ENCODE measurements around the gene CDC42BPA. TPM values are rescaled to one million over a fixed set of nuclear protein-coding genes. Genes with fewer than 3 reads are reported as not detected.

The CDC42BPA gene
- total and polyA plus RNA-seq, 2 experiments from 2014 or later: 28.6 to 39.1 TPM

DNA sequence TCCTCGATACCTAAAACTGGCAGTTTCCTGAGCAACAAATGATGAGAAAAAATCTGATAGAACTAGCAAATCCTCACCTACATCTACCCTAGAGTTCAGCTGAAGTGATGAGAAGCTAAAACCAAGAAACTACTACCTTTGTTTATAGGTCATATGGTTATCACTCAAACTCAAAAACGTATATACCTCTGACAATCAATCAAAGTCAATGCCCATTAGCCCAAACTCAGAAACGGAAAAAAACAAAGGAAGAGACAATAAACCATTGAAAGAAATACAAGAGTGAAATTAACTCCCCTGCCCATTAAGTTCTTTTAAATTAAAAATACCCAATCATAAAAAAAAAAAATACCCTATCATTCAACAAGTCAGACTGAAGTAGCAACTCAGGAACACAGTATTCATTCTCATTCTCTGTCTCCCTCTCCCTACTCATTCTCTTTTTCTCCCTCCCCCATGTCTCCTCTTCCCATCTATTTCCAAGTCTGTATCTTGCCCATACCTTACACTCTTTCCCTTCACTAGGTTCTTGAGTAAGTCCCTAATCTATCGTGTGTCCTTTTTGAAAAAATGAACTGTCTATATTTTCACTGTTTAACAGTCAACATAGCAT, 6.8 kb downstream of the CDC42BPA start:
- H3K4me2 ChIP-seq (ENCODE audit: unreplicated experiment): no peak overlapping the region
- H3K9ac ChIP-seq: no peak overlapping the region
- H2AFZ ChIP-seq: no peak overlapping the region
- H3F3A ChIP-seq (ENCODE audit: insufficient read depth): 0 out of 2 replicates have a peak, but pooled peaks cover 5% of the 10 kb centered on the region
- no peak for TF ChIP-seq EZH2 (IDR thresholded peaks at IDR 0.05; ENCODE audit: insufficient read depth, poor library complexity, severe bottlenecking)
- TF ChIP-seq EZH2phosphoT487 (IDR thresholded peaks at IDR 0.05; ENCODE audit: insufficient read depth, low read depth): no peak
- H3K36me3 ChIP-seq (ENCODE audit: low read depth): no peaks in the 10 kb centered on the region
- peaks cover 100% of the 10 kb centered on the region for H3K79me2 ChIP-seq (ENCODE audit: insufficient read depth)
- no peaks in the 10 kb centered on the region for H3K9me3 ChIP-seq (ENCODE audit: low read depth)
- 83 to 86% methylated on average over 4 of the region's 4 CpGs for WGBS, 2 experiments (ENCODE audit: low coverage in 1 of 2, low lambda C conversion rate in 2 of 2, missing lambda C conversion rate in 2 of 2)
- in situ Hi-C loops (cut with MboI): no loop called here
- H3K4me1 ChIP-seq (ENCODE audit: insufficient read depth): peaks cover 24% of the 10 kb centered on the region
- no peak for DNase-seq
- H4K20me1 ChIP-seq (ENCODE audit: insufficient read depth): peaks cover 10% of the 10 kb centered on the region; the same call in 1 of the 2 replicates
- no peaks in the 10 kb centered on the region for H3K9me2 ChIP-seq (ENCODE audit: insufficient read depth)
- H3K4me3 ChIP-seq: no peak overlapping the region
- no peak overlapping the region for H3K27ac ChIP-seq
- no peaks in the 10 kb centered on the region for H3K27me3 ChIP-seq (replicated peaks; ENCODE audit: insufficient read depth)

DNA sequence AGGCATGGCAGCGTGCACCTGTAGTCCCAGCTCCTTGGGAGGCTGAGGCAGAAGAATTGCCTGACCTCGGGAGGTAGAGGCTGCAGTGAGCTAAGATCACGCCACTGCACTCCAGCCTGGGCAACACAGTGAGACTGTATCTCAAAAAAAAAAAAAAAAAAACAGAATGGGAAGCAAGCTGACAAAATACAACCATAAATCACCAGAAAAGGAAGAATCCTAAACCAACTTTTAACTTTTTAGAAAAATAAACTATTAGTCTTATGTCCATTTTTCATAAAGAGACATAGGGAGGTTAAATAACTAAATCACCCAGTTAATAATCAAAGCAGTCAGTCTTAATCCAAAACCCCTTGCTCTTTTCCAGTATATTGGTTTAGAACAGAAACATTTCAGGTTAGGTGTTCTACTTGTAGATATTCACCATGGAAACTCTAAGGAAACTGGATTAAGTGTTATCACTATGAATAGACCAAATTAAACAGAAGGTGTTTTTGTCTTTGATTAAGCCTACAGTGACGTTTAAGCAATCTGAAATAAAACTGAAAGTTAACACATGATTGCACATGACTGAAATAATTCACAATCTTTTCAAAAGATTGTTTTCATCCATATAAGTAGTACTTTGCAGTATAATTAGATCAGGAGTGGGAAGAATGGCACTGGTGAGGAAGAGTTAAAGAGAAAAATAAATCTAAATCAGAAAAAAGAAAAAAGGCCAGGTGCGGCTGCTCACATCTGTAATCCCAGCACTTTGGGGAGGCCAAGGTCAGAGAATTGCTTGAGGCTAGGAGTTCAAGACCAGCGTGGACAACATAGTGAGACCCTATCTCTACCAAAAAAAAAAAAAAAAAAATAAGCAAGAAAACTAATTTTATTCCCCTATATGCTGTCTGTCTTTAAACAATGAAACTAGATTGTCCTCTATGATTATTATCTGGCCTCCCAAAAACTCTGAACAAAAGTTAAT, 9.6 kb downstream of the CDC42BPA start:
- no peaks in the 10 kb centered on the region for H3K9me2 ChIP-seq (ENCODE audit: insufficient read depth)
- no peaks in the 10 kb centered on the region for H3K36me3 ChIP-seq (ENCODE audit: low read depth)
- peaks cover 17% of the 10 kb centered on the region; the same call in 1 of the 2 replicates for H4K20me1 ChIP-seq (ENCODE audit: insufficient read depth)
- no peaks in the 10 kb centered on the region for H3K9me3 ChIP-seq (ENCODE audit: low read depth)
- no peaks in the 10 kb centered on the region for H3K27me3 ChIP-seq (replicated peaks; ENCODE audit: insufficient read depth)
- peaks cover 20% of the 10 kb centered on the region for H3K4me1 ChIP-seq (ENCODE audit: insufficient read depth)
- TF ChIP-seq EZH2phosphoT487 (IDR thresholded peaks at IDR 0.05; ENCODE audit: insufficient read depth, low read depth) (no peak), EZH2 (IDR thresholded peaks at IDR 0.05; ENCODE audit: insufficient read depth, poor library complexity, severe bottlenecking) (no peak)
- no peak for DNase-seq
- H3K4me3 ChIP-seq: no peak overlapping the region
- H3K4me2 ChIP-seq (ENCODE audit: unreplicated experiment): no peak overlapping the region
- H3K9ac ChIP-seq: no peak overlapping the region
- H3K79me2 ChIP-seq (ENCODE audit: insufficient read depth): peaks cover 100% of the 10 kb centered on the region
- no peak overlapping the region for H3K27ac ChIP-seq
- H3F3A ChIP-seq (ENCODE audit: insufficient read depth): no peaks in the 10 kb centered on the region
- no peak overlapping the region for H2AFZ ChIP-seq
- WGBS, 2 experiments (ENCODE audit: low coverage in 1 of 2, low lambda C conversion rate in 2 of 2, missing lambda C conversion rate in 2 of 2): 90 to 91% methylated on average over 6 of the region's 6 CpGs
- in situ Hi-C loops (cut with MboI): no loop called here

DNA sequence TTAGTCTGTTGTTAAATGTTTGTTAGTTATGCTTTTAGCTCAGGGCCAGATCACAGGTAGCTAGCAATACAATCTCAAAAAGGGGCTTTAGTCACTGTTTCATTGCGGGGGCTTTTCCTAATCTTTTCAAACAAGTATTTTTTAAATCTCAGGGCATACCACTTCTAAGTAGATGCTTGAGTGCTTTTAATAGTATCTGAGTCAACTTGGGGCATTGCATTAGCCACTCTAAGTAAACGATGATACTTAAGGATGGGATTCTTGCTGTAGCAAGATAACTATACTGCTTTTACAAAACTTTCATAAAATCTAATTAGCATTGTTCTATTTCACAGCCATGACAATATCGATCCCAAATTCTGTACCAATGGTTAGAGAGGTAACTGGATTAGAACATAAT, 11.6 kb downstream of the CDC42BPA start:
- H3K4me3 ChIP-seq: no peak overlapping the region
- DNase-seq: no peak
- peaks cover 11% of the 10 kb centered on the region; the same call in 1 of the 2 replicates for H4K20me1 ChIP-seq (ENCODE audit: insufficient read depth)
- H3K9me2 ChIP-seq (ENCODE audit: insufficient read depth): no peaks in the 10 kb centered on the region
- H3K27ac ChIP-seq: no peak overlapping the region
- no peaks in the 10 kb centered on the region for H3K9me3 ChIP-seq (ENCODE audit: low read depth)
- H3K36me3 ChIP-seq (ENCODE audit: low read depth): no peaks in the 10 kb centered on the region
- H3F3A ChIP-seq (ENCODE audit: insufficient read depth): no peaks in the 10 kb centered on the region
- H3K79me2 ChIP-seq (ENCODE audit: insufficient read depth): peaks cover 100% of the 10 kb centered on the region
- no peak for TF ChIP-seq EZH2phosphoT487 (IDR thresholded peaks at IDR 0.05; ENCODE audit: insufficient read depth, low read depth)
- TF ChIP-seq EZH2 (IDR thresholded peaks at IDR 0.05; ENCODE audit: insufficient read depth, poor library complexity, severe bottlenecking): no peak
- H3K27me3 ChIP-seq (replicated peaks; ENCODE audit: insufficient read depth): no peaks in the 10 kb centered on the region
- WGBS, 2 experiments (ENCODE audit: low coverage in 1 of 2, low lambda C conversion rate in 2 of 2, missing lambda C conversion rate in 2 of 2): 96 to 98% methylated on average over 3 of the region's 3 CpGs
- no peak overlapping the region for H3K9ac ChIP-seq
- H3K4me1 ChIP-seq (ENCODE audit: insufficient read depth): 0 out of 2 replicates have a peak, but pooled peaks cover 7% of the 10 kb centered on the region
- H2AFZ ChIP-seq: no peak overlapping the region
- in situ Hi-C loops (cut with MboI): no loop called here
- H3K4me2 ChIP-seq (ENCODE audit: unreplicated experiment): no peak overlapping the region

DNA sequence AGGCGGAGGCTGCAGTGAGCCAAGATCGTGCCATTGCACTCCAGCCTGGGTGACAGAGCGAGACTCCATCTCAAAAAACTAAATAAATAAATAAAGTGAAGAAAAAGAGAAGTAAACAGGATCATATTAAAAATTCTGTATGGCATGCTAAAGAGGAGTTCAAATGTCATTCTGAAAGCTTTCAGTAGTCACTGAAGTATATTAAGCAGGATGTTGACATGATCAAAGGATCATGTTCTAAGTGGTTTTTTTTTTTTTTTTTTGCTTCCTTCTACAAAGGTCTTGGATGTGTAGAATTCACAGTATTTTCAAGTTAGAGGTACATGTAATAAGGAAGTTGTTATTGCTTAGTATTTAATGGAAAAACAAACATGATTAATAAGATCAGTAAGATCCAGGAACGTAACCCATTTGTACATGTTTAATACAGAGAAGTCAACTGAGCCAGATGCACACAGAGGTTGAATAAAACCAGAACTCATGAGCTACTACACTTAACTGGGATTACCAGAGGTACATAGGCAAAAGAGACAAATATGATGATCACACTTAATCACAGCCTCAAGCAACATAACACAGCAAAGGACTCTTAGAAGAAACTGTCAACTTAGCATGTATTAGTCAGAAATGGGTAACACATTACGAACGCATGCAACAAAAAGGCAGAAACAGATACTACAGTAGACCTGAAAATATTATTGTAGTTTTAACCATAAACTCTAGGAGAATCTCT, 12.2 kb downstream of the CDC42BPA start:
- Histone ChIP-seq H3K4me3 (no peak overlapping the region), H3K4me2 (ENCODE audit: unreplicated experiment) (no peak overlapping the region), H3K9ac (no peak overlapping the region), H3K27me3 (replicated peaks; ENCODE audit: insufficient read depth) (no peaks in the 10 kb centered on the region), H2AFZ (no peak overlapping the region), H3K9me2 (ENCODE audit: insufficient read depth) (no peaks in the 10 kb centered on the region), H3K79me2 (ENCODE audit: insufficient read depth) (peaks cover 100% of the 10 kb centered on the region), H3F3A (ENCODE audit: insufficient read depth) (no peaks in the 10 kb centered on the region), H3K9me3 (ENCODE audit: low read depth) (no peaks in the 10 kb centered on the region), H3K27ac (no peak overlapping the region), H4K20me1 (ENCODE audit: insufficient read depth) (peaks cover 11% of the 10 kb centered on the region; the same call in 1 of the 2 replicates), H3K36me3 (ENCODE audit: low read depth) (no peaks in the 10 kb centered on the region), H3K4me1 (ENCODE audit: insufficient read depth) (0 out of 2 replicates have a peak, but pooled peaks cover 7% of the 10 kb centered on the region)
- DNase-seq: no peak
- 86 to 90% methylated on average over 6 of the region's 6 CpGs for WGBS, 2 experiments (ENCODE audit: low coverage in 1 of 2, low lambda C conversion rate in 2 of 2, missing lambda C conversion rate in 2 of 2)
- in situ Hi-C loops (cut with MboI): no loop called here
- TF ChIP-seq EZH2 (IDR thresholded peaks at IDR 0.05; ENCODE audit: insufficient read depth, poor library complexity, severe bottlenecking) (no peak), EZH2phosphoT487 (IDR thresholded peaks at IDR 0.05; ENCODE audit: insufficient read depth, low read depth) (no peak)

All from GM23248 (cell line).